Omental fat pad (tissue), 4 donors: Measurements from ENCODE around the gene CCDC27. TPM values are rescaled to one million over a fixed set of nuclear protein-coding genes. Genes with fewer than 3 reads are reported as not detected.

Experiments used
- ATAC-seq: fragments of 150-250 bp; one replicate; pipeline ENCODE4 v1.9.1; 2016; ENCODE audit warnings: mild to moderate bottlenecking, moderate library complexity; ENCODE audit not compliant: low FRiP score
- DNase-seq: peaks from one replicate; pipeline ENCODE4 v3.0.0-alpha.2; 2019; ENCODE audit warnings: low spot score
- small RNA-seq: library from RNA; depleted of rRNA; stranded (forward); fragments of <200 nt; gene quantifications from one replicate; pipeline ENCODE3, GENCODE V24; 2016
- total RNA-seq, 4 donors: library from RNA; depleted of rRNA; stranded (reverse); fragments of >200 nt; gene quantifications; one replicate each; pipeline ENCODE4 v1.1.0, GENCODE V29; 2016
- TF ChIP-seq, protein P1 (sequence below), 3 donors: fragments of 450-650 bp; IDR thresholded peaks; one replicate each; pipeline ENCODE4 v1.5.1; 2016 to 2017; ENCODE audit warnings: antibody characterized with exemption in 3 of 3, mild to moderate bottlenecking in 3 of 3, moderate library complexity in 2 of 3

CCDC27 gene
- total RNA-seq, 4 donors from 2014 or later = not detected

DNA sequence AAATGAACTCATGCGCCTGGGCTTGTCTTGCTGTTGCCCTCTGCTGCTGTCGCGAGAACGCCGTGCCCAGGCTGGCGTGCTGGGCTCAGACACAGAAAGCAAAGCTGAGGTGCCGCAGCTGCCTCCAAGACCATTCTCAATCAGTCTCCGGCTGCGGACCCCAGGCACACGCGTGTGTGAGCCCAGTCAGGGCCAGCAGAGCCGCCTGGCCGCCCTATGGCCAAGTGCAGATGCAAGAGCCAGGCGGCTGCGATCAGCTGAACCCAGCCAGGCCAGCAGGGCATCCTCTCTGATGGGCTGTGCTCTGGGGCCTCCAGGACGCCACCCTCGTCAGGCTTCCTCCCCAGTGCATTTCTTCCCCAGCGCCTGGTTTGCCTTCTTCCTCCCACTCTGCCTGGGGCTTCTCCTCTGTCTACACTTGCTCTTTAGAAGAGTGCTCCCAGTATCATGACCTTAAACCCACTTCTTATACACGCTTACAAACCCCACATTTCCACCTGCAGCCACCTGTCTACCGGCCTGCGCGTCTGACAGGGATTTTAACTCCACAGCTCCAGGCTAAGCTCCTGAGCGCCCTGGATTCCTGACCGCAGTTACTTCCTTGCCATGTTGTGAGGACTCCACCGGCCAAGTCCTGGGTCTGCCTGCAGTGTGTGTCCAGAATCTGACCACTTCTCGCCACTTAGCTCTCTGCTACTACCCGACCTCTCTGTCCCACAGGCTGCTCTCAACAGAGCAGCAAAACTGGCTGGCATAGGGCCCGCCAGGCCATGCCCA, 65.8 kb downstream of the CCDC27 start:
- DNase-seq (no peak), ATAC-seq (no peak)
- TF ChIP-seq, protein P1, sequence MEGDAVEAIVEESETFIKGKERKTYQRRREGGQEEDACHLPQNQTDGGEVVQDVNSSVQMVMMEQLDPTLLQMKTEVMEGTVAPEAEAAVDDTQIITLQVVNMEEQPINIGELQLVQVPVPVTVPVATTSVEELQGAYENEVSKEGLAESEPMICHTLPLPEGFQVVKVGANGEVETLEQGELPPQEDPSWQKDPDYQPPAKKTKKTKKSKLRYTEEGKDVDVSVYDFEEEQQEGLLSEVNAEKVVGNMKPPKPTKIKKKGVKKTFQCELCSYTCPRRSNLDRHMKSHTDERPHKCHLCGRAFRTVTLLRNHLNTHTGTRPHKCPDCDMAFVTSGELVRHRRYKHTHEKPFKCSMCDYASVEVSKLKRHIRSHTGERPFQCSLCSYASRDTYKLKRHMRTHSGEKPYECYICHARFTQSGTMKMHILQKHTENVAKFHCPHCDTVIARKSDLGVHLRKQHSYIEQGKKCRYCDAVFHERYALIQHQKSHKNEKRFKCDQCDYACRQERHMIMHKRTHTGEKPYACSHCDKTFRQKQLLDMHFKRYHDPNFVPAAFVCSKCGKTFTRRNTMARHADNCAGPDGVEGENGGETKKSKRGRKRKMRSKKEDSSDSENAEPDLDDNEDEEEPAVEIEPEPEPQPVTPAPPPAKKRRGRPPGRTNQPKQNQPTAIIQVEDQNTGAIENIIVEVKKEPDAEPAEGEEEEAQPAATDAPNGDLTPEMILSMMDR (IDR thresholded peaks at IDR 0.05) = no peak

DNA sequence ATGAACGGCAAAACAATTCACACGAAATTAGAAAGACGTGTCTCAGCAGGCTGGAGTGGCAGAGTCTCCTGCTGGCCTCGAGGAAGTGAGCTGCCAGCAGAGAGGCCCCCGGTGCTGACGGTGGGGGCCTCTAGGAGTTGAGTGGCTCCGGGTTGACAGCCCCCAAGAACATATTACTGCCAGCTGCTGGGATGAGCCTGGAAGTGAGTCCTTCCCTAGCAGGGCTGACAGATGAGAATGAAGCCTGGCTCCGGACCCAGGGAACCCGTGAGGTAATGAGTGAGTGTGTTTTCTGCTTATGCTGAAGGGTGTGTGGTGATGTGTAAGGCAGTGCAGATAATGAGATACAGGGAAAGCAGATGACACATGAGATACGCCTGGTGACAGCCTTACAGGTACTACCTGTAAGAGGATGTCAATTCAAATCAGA, 67.5 kb downstream of the CCDC27 start:
- no peak for DNase-seq
- TF ChIP-seq, protein P1 (IDR thresholded peaks at IDR 0.05) = no peak
- no peak for ATAC-seq

DNA sequence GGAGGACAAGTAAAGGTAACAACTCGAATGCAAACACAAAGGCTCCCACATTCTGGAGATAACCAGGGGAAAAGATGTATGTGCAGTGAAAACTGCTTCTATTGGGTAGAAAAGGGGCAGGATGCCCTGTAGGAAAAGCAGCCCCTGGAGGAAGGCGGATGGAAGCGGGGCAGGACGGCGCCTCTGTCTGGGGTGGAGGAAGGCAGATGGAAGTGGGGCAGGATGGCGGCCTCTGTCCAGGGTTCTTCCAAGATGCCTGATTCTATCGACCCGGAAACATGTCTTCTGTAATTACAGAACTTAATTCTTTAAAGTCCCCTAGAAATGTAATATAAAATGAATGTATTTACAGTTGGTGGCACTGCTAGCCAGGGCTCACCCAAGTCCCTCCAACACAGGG, 68.1 kb downstream of the CCDC27 start:
- TF ChIP-seq, protein P1 (IDR thresholded peaks at IDR 0.05) = no peak
- DNase-seq (no peak), ATAC-seq (no peak)

DNA sequence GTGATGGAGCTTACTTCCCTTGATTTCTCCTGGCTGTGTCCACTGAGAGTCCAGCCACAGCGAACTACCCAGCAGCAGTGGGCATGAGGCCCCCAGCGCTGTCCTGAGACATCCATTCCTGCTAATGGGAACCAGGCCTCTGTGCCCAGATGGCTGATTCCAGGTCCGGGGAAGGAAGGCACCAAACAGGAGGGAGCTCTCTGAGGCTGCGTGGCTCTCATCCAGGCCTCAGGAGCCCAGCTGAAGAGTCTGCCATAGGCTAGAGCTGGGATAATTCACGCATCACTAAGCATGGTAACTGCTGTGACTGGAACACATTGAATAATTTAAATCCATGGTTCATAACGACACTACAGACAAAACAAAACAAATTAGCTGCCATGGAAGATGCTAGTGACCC, 68.8 kb downstream of the CCDC27 start:
- TF ChIP-seq, protein P1 (IDR thresholded peaks at IDR 0.05) = no peak
- DNase-seq = no peak
- ATAC-seq = no peak

Small RNAs within 50 kb of the gene (small RNA-seq; reads per million reads assigned to genes)
- not detected for gene RF02197
- not detected for gene RN7SL574P

Other genes starting within 250 kb of the CCDC27 start
- 10 to 100 TPM; 13.2 to 60.1 (median 21.9) TPM for gene MEGF6, start 140.9 kb upstream of the CCDC27 start, total RNA-seq
- 10 to 100 TPM; 24.9 to 53.0 (median 37.4) TPM for gene TPRG1L, start 127.4 kb upstream of the CCDC27 start, total RNA-seq
- 10 to 100 TPM; 10.4 to 31.2 (median 15.5) TPM for gene WRAP73, start 102.3 kb upstream of the CCDC27 start, total RNA-seq
- not detected for gene TP73, start 99.9 kb upstream of the CCDC27 start, total RNA-seq
- 1 to 10 TPM in 2 of 4 donors, not detected in 2; 4.3 to 4.6 TPM for gene SMIM1, start 20.3 kb downstream of the CCDC27 start, total RNA-seq
- 10 to 100 TPM; 21.6 to 33.5 (median 30.9) TPM for gene LRRC47, start 44.0 kb downstream of the CCDC27 start, total RNA-seq
- gene CEP104, start 104.8 kb downstream of the CCDC27 start, total RNA-seq = 10 to 100 TPM; 20.2 to 31.7 (median 25.7) TPM
- 10 to 100 TPM in 1 of 4 donors, 1 to 10 TPM in 3; 4.6 to 16.2 (median 6.9) TPM for gene DFFB, start 105.0 kb downstream of the CCDC27 start, total RNA-seq
- gene C1orf174, start 147.8 kb downstream of the CCDC27 start, total RNA-seq = 10 to 100 TPM; 14.2 to 20.6 (median 19.0) TPM